Activated naive CD4-positive, alpha-beta T cell treated with anti-CD3 and anti-CD28 coated beads, Interleukin-2, amount 50 U/mL, for 16 hours (primary cell): Measurements from ENCODE around the gene UBAP2L.
"Not testable (repeated sequence)": the region's sequence is repeated elsewhere in the genome, so short reads cannot be mapped to it uniquely, and the experiment has no call there.

ENCODE experiments used
- DNase-seq: peaks from one replicate; pipeline ENCODE4 v3.0.0-alpha.2; 2020

Gene UBAP2L

GRCh38 chr1:154241703-154242351 is 21.1 kb downstream of the UBAP2L start:
- no peak for DNase-seq

GRCh38 chr1:154253671-154254070 is 32.9 kb downstream of the UBAP2L start:
- DNase-seq: no peak

GRCh38 chr1:154256686-154257085 is 35.9 kb downstream of the UBAP2L start:
- no peak for DNase-seq

GRCh38 chr1:154258784-154259183 is 38.0 kb downstream of the UBAP2L start:
- no peak for DNase-seq

- no peak for DNase-seq
Measured at GRCh38 chr1:154260127-154260526, 39.4 kb downstream of the UBAP2L start.

GRCh38 chr1:154263465-154264332 is 42.9 kb downstream of the UBAP2L start:
- no peak for DNase-seq

GRCh38 chr1:154264454-154264853 is 43.7 kb downstream of the UBAP2L start:
- DNase-seq: no peak

- DNase-seq: no peak
Measured at GRCh38 chr1:154265586-154265985, 44.8 kb downstream of the UBAP2L start.

- no peak for DNase-seq
Measured at GRCh38 chr1:154270833-154271232, 50.1 kb downstream of the UBAP2L start.

- peak; percentile 97 for DNase-seq
Measured at GRCh38 chr1:154272217-154272998, 51.7 kb downstream of the UBAP2L start, which contains the start of gene HAX1. TSS of gene HAX1 (plus strand) at chr1:154272629. CDS start at chr1:154272724, 95 bp downstream.

- DNase-seq: no peak
Measured at GRCh38 chr1:154272999-154273563, 52.3 kb downstream of the UBAP2L start.

- DNase-seq: peak; percentile 38
Measured at GRCh38 chr1:154276797-154277196, 56.0 kb downstream of the UBAP2L start.

GRCh38 chr1:154287591-154287990 is 66.8 kb downstream of the UBAP2L start:
- not testable (repeated sequence) for DNase-seq

- DNase-seq: no peak
Measured at GRCh38 chr1:154288661-154289060, 67.9 kb downstream of the UBAP2L start.

GRCh38 chr1:154290921-154291320 is 70.2 kb downstream of the UBAP2L start:
- no peak for DNase-seq

- no peak for DNase-seq
Measured at GRCh38 chr1:154295408-154296235, 74.9 kb downstream of the UBAP2L start.

- no peak for DNase-seq
Measured at GRCh38 chr1:154301582-154301981, 80.8 kb downstream of the UBAP2L start.

- peak; percentile 39 for DNase-seq
Measured at GRCh38 chr1:154304664-154305337, 84.0 kb downstream of the UBAP2L start.

GRCh38 chr1:154306151-154306550 is 85.4 kb downstream of the UBAP2L start:
- DNase-seq: no peak

GRCh38 chr1:154307670-154308270 is 87.0 kb downstream of the UBAP2L start:
- DNase-seq: not testable (repeated sequence)

GRCh38 chr1:154309136-154309535 is 88.4 kb downstream of the UBAP2L start:
- not testable (repeated sequence) for DNase-seq
